Nephron (organoid): ENCODE data around the gene BCAS3.

Source experiments
- H3K27ac Mint-ChIP-seq, 3 experiments: 2 replicates each; pipeline ENCODE4 v1.8.0; 2020; ENCODE audit warnings: mixed read lengths in 3 of 3, mild to moderate bottlenecking in 2 of 3, moderate library complexity in 1 of 3
- H3K27me3 Mint-ChIP-seq: 2 replicates; pipeline ENCODE4 v1.8.0; 2021; ENCODE audit warnings: low read depth, mild to moderate bottlenecking, moderate library complexity, mixed read lengths
- H3K36me3 Mint-ChIP-seq: 2 replicates; pipeline ENCODE4 v1.8.0; 2020; ENCODE audit warnings: low read depth, mixed read lengths
- H3K4me1 Mint-ChIP-seq: 2 replicates; pipeline ENCODE4 v1.8.0; 2020; ENCODE audit warnings: mixed read lengths
- H3K4me3 Mint-ChIP-seq, 3 experiments: 2 replicates each; pipeline ENCODE4 v1.8.0; 2020; ENCODE audit warnings: mild to moderate bottlenecking in 3 of 3, mixed read lengths in 3 of 3, moderate library complexity in 2 of 3
- H3K9me3 Mint-ChIP-seq: 2 replicates; pipeline ENCODE4 v1.8.0; 2020; ENCODE audit warnings: mixed read lengths
- CTCF ChIP-seq, 3 experiments: fragments of 200-600 bp; sonication (generic); IDR thresholded peaks; one replicate each; pipeline ENCODE4 v1.5.0; 2021; ENCODE audit warnings: antibody characterized with exemption in 3 of 3; ENCODE audit not compliant: unreplicated experiment in 3 of 3

The BCAS3 gene

GRCh38 chr17:61378658-61379456 lies 701.2 kb downstream of the BCAS3 start:
- Mint-ChIP-seq H3K27me3 (no peaks in the 10 kb centered on the region), H3K9me3 (no peaks in the 10 kb centered on the region), H3K36me3 (no peaks in the 10 kb centered on the region), H3K27ac (peak overlapping the region; percentile 58 to 98 (median 68)), H3K4me3 (peak overlapping the region in 1 of 3 experiments; percentile 37), H3K4me1 (peaks cover 74% of the 10 kb centered on the region)
- no peak for TF ChIP-seq CTCF (IDR thresholded peaks at IDR 0.05; ENCODE audit: unreplicated experiment in 3 of 3)

GRCh38 chr17:61379457-61380216 lies 702.0 kb downstream of the BCAS3 start:
- Mint-ChIP-seq H3K36me3 (no peaks in the 10 kb centered on the region), H3K27ac (peak overlapping the region; percentile 58 to 98 (median 68))

GRCh38 chr17:61380217-61380835 lies 702.7 kb downstream of the BCAS3 start:
- H3K27ac Mint-ChIP-seq = peak overlapping the region; percentile 58 to 98 (median 68)
- TF ChIP-seq CTCF (IDR thresholded peaks at IDR 0.05; ENCODE audit: unreplicated experiment in 3 of 3) = no peak
- no peaks in the 10 kb centered on the region for H3K9me3 Mint-ChIP-seq
- peaks cover 4% of the 10 kb centered on the region for H3K27me3 Mint-ChIP-seq
- peak overlapping the region in 1 of 3 experiments; percentile 6 for H3K4me3 Mint-ChIP-seq
- H3K36me3 Mint-ChIP-seq = no peaks in the 10 kb centered on the region
- H3K4me1 Mint-ChIP-seq = peaks cover 71% of the 10 kb centered on the region

More at GRCh38 chr17:61379457-61380216, 702.0 kb downstream of the BCAS3 start:
- no peak for TF ChIP-seq CTCF (IDR thresholded peaks at IDR 0.05; ENCODE audit: unreplicated experiment in 3 of 3)
- Mint-ChIP-seq H3K9me3 (no peaks in the 10 kb centered on the region), H3K4me3 (peak overlapping the region in 1 of 3 experiments; percentile 25), H3K27me3 (no peaks in the 10 kb centered on the region), H3K4me1 (peaks cover 71% of the 10 kb centered on the region)

GRCh38 chr17:61380836-61381525 lies 703.3 kb downstream of the BCAS3 start:
- Mint-ChIP-seq H3K27ac (peak overlapping the region; percentile 58 to 98 (median 68)), H3K4me1 (peaks cover 78% of the 10 kb centered on the region), H3K27me3 (peaks cover 6% of the 10 kb centered on the region), H3K9me3 (no peaks in the 10 kb centered on the region), H3K36me3 (no peaks in the 10 kb centered on the region), H3K4me3 (peak overlapping the region in 1 of 3 experiments; percentile 40)
- TF ChIP-seq CTCF (IDR thresholded peaks at IDR 0.05; ENCODE audit: unreplicated experiment in 3 of 3) = no peak

DNA sequence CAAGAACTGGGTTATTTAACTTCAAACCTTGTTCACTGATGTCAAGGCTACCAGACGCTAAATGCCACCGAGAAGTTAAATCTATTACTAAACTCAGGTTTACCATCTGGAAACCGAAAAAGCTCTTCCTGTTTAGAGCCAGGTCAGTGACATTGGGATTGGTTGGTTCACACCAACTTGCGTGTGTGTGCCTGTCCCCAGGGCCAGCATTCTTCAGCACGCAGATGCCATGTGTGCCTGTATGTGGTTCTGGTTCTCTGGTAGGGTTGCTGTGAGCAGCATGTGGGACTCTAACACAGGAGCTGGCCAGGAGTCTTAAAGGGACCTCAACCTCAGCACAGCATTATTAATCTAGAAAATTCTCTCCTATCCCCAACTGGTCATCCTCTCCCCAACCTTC lies 703.9 kb downstream of the BCAS3 start:
- Mint-ChIP-seq H3K36me3 (no peaks in the 10 kb centered on the region), H3K4me1 (peaks cover 76% of the 10 kb centered on the region), H3K9me3 (no peaks in the 10 kb centered on the region), H3K27me3 (peaks cover 6% of the 10 kb centered on the region), H3K4me3 (peak overlapping the region in 1 of 3 experiments; percentile 10), H3K27ac (peak overlapping the region; percentile 58 to 98 (median 68))
- TF ChIP-seq CTCF (IDR thresholded peaks at IDR 0.05; ENCODE audit: unreplicated experiment in 3 of 3) = no peak
